GM19463 (cell line): Measurements from ENCODE around the gene EPOP.

Source experiments
- ATAC-seq: cut with Tn5 transposase; IDR thresholded peaks from one replicate; pipeline ENCODE4 v1.9.1; 2021; ENCODE audit warnings: mild to moderate bottlenecking, moderate library complexity; ENCODE audit not compliant: unreplicated experiment

The EPOP gene

GRCh38 chr17:38706505-38707216 is 31.9 kb upstream of the EPOP start:
- ATAC-seq = no peak

DNA sequence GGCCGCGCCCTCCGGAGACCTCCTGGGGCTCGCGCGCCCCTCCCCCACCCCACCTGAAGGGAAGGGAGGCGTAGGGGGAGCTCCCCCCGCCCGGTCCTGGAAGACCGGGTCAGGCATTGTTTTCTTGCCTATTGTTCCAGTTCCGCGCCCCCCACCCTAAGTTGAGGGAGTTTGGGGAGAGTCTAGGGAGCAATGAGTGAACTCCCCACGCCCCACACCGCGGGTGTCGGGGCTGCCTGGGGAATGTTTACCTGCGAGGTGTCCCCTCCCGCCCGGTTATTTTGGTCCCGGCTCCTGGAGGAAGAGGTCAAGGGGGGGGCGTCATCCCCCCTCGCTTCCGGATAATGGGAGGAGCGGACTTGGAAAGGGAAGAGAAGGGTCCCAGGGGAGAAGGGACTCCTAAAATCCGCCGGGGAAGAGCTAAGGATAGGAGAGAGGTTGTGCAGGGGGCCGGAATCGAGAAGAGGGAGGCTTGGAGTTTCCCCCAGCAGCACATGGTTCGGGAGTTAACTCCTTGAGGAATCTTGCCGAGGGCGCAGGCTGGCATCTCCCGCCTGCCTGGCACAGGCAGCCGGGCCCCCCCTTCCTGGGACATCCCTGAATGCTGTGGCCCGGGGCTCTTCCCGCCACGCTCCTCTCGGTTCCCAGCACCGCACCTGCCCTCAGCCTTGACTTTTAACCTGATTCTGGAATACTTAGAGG is 31.2 kb upstream of the EPOP start:
- no peak for ATAC-seq

GRCh38 chr17:38705523-38705802 is 30.7 kb upstream of the EPOP start:
- ATAC-seq = no peak

- no peak for ATAC-seq
These were observed 30.1 kb upstream of the EPOP start, which contains the start of gene MLLT6 for GRCh38 chr17:38704606-38705522. Gene MLLT6 (plus strand): TSS chr17:38705273. CDS start chr17:38705633, 360 bp downstream.

DNA sequence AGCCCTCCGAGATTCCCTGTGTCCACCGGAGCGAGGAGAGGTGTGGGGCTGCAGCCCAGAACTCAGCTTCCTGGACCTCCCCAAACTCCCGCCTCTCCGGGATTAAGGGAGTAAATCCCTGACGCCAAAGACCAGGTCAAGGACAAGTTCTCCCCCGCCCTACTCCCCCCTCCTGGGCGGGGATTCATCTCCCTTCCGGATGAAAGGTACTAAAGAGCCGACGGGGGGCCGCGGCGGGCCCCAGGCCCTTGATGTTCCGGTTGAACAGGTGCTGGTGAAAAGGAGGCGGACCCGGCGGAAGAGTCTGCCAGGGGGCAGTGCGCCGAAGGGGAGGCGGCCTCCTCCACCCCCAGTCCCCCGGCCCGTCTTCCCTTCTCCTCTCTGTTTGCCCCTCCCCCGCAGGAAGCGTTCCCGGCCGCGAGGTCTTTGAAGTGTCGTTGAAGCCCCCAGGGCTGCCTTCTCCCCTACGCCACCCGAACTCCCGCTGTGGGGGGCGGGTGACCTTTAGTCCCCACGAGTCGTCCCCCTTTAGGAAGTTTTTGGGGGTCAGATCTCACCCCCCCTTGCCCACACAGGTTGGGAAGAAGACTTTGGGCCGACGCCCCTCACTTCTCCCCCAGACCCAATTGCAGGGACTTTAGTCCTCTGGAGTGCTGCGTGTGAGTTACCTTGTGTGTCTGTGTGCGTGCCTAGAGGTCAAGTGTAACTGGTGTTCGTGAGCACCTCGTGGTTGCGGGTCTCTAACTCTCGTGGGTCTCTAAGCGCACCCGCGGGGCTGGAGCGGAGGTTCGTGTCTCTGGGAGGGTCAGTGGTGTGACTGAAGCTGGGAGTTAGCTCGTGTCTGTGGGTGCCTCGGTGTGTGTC is 29.2 kb upstream of the EPOP start:
- peak; percentile 22 for ATAC-seq

GRCh38 chr17:38702916-38703741 is 28.4 kb upstream of the EPOP start:
- ATAC-seq = peak; percentile 7

DNA sequence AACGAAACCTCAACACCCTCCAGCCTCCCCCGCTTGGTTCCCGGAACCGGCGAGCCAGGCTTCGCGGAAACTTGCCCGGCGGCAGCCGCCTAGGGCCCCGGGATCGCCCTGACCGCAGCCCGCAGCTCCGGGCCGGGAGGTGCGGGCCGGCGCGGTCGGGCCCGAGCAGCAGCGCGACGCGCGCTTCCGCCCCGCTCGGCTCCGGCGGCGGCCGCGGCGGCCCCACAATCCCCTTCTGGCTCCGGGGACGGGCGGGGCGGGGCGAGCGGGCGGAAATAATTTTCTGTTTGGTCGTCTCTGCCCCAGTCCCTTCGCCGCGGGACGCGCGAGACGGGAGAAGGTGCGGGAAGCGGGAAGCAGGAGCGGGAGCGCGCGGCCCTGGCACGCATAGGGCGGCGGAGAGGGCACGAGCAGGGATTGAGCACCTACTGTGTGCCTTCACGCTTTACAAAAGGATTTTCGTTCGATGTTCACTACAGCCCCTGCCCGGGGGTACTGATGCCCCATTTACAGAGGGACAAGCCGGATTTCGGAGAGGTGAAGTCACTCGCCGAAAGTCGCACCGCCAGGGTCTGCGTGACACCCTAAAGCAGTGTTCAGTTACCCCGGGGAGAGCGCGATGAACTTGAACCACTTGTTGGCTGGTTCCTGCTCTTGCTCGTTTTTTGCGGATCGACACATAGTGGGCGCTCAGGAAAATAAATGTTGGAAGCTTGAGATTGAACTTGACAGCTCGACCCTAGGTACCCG is 27.6 kb upstream of the EPOP start:
- no peak for ATAC-seq

- peak; percentile 24 for ATAC-seq
These were observed 26.9 kb upstream of the EPOP start for GRCh38 chr17:38701504-38702165.

- no peak for ATAC-seq
These were observed 24.0 kb upstream of the EPOP start for GRCh38 chr17:38698760-38699159.

DNA sequence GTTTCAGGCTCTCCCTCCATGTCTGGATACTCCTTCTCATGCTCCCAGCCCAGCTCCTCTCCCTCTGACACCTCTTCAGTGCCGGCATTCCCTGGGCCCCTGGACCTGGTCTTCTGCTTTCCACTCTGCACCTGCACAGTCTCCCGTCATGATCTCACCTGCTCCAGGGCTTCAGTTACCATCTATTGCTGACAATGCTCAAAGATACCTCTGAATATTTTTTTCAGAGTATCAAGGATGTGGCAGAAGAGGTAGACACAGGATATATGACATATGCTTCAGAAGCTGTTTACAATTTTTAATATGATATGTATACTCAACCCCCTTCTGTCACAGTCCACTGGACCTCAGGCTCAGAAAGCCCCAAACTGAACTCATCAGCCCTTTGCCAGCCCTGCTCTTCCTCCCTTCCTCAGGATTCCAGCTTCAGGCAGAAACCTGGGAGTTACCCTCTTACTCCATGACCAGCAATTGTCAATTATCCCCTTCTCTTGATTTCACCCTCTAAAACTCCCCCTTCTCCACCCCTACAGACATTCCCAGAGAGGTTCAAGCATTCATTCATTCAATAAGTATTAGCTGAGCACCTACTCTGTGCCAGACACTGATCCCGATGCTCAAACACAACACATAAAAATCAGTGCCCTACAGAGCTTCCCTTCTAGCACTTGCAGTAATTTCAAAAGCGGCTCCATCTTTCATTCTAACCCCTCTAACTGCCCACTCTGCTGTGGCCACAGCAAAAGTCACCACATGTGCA is 22.5 kb upstream of the EPOP start:
- ATAC-seq = no peak

GRCh38 chr17:38693700-38694329 is 19.1 kb upstream of the EPOP start:
- no peak for ATAC-seq

DNA sequence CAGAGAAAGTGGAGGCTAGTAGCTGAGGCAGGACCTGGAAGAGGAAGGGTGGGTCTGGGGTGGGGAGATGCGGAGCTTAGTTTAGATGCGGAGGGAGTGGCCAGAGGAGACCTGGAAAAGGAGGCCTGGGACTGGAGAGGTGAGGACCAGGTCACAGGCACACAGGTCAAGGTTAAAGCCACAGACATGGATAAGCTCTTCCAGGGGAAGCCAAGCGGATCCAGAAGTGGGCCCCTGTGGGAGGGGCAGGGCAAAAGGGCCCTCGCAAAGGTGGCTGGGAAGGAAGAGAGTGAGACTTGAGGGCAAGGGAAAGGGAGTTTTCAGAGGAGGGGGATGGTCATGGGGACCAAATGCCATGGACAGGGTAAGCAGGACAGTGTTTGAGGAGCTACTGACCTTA is 16.4 kb upstream of the EPOP start:
- ATAC-seq = no peak

- ATAC-seq = no peak
These were observed 15.6 kb upstream of the EPOP start for GRCh38 chr17:38690386-38690785.

GRCh38 chr17:38687286-38687685 is 12.5 kb upstream of the EPOP start:
- ATAC-seq = no peak

DNA sequence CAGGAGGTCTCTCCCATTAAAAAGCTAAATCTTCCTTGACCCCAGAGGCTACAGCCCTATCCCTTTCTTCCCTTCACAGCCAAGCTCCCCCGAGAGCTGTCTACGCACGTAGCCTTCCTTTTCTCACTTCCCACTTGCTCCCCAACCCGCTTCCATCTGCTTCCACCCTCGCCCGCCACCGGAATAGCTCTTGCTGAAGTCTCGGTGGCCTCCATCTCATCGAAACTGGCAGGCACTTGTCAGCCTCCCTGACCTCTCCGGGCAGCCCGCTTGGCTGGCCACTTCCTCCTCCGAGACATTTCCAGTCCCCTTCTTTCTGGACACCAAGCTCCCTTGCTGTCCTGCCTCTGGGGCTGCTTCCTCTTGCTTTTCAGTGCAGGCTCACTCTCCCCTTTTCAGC is 10.7 kb upstream of the EPOP start:
- no peak for ATAC-seq

- no peak for ATAC-seq
These were observed 6.3 kb upstream of the EPOP start for GRCh38 chr17:38681096-38681495.

DNA sequence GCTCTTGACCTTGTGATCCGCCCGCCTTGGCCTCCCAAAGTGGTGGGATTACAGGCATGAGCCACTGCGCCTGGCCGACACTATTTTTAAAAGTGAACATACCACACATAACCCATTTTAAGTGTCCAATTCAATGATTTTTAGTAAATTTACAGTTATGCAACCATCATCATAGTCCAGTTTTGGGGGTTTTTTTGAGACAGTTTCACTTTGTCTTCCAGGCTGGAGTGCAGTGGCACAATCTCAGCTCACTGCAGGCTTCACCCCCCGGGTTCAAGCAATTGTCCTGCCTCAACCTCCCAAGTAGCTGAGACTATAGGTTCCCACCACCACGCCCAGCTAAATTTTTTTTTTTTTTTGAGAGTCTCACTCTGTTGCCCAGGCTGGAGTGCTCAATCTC is 3.1 kb upstream of the EPOP start:
- ATAC-seq = no peak
